ENCODE data around the gene SNRNP48. TPM values are rescaled to one million over a fixed set of nuclear protein-coding genes. Genes with fewer than 3 reads are reported as not detected.

The SNRNP48 gene
- total and polyA plus RNA-seq, 9 donors = 11.4 to 15.9 (median 12.7) TPM

DNA sequence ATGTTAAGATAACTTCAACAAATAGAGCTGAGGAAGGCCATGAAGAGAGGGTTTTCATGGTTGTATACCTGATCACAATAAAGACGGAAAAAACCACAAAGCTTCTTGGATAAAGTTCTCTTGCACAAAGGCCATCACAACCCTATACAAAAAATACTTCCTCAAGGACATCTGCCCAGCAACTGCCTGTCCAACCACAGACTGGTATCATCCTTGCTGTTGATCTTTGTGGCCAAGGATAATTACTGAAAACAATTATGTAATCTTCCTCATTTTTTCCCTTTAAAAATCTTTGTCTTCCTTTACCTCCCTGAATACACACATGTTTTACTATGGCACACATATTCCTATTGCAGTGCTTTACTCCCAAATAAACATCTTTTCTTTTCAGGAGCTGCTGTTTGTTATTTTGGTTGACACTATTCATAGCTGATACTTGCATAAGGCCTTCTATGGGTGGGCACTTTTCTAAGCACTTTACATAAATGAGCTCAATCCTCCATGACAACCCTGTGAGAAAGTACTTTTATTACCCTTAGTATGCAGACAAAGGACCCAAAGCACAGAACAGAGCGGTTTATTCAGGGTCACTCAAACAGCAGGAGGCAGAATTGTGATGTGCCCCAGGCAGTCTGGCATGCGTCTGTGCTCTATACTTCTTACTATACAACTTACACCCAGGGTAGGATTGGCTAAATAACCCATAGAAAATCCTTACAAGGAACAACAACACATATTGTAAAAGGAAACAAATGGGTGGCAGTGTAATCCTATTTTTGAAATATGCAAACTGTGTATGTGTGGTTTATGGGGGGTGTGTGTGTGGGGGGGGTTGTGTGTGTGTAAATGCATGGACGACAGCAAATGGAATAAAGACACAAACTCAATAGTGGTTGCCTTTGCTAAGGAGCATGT lies 35.1 kb downstream of the SNRNP48 start:
- no peaks in the 10 kb centered on the region for H3K27me3 ChIP-seq (ENCODE audit: control insufficient read depth, insufficient read depth, low read length)
- no peaks in the 10 kb centered on the region for H3K4me1 ChIP-seq (ENCODE audit: control insufficient read depth, insufficient read depth, low read length)
- no peaks in the 10 kb centered on the region for H3K9me3 ChIP-seq (replicated peaks; ENCODE audit: control insufficient read depth, low read depth, low read length)
- H3K36me3 ChIP-seq (ENCODE audit: control insufficient read depth, insufficient read depth, low read length) = no peaks in the 10 kb centered on the region
- no peak overlapping the region for H3K4me3 ChIP-seq (ENCODE audit: low read length)
- no peak for DNase-seq
- H3K27ac ChIP-seq (ENCODE audit: low read length) = no peak overlapping the region
- 29% methylated on average over 1 of the region's 4 CpGs for whole genome bisulfite sequencing (ENCODE audit: insufficient coverage)

DNA sequence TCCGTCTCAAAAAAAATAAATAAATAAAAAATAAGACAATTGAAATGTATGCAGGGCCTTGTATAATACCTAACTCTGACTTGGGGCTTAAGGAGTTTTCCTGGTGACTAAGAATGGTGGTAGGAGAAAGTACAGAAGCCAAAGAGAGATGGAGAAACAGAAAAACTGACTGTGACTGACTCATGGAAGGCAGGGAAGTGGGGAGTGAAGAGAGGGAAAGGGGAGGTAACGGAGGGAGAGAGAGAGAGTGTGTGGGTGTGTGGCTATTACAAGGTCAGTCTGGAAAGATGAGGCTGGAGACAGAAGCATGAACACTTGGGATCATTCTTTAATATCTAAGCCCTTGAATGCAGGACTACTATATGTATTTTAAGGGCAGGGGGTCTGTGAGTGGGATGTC lies 38.5 kb downstream of the SNRNP48 start:
- H3K4me1 ChIP-seq (ENCODE audit: control insufficient read depth, insufficient read depth, low read length) = no peaks in the 10 kb centered on the region
- H3K9me3 ChIP-seq (replicated peaks; ENCODE audit: control insufficient read depth, low read depth, low read length) = no peaks in the 10 kb centered on the region
- DNase-seq = peak; percentile 72
- H3K27me3 ChIP-seq (ENCODE audit: control insufficient read depth, insufficient read depth, low read length) = no peaks in the 10 kb centered on the region
- no peaks in the 10 kb centered on the region for H3K36me3 ChIP-seq (ENCODE audit: control insufficient read depth, insufficient read depth, low read length)
- 29% methylated on average over 1 of the region's 2 CpGs for WGBS (ENCODE audit: insufficient coverage)
- no peak overlapping the region for H3K4me3 ChIP-seq (ENCODE audit: low read length)
- H3K27ac ChIP-seq (ENCODE audit: low read length) = peak overlapping the region; percentile 76

DNA sequence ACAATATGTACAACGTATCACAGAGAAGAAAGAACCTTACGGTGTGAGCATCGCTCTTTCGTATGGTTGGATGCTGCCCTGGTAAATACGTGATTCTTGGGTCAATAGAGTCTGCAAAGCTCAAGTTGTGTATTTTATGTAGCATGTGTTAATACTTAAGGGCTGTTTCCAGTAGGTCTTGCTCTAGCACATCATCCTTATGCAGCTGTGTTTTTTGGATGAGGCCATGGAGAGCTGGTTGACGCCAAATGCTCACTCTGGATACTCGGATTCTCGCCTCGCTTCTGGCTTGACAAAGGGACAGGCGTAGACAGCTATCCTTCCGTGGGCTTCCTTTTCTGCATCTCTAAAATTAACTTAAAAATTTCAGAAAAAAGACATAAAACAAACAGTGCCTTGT lies 38.9 kb downstream of the SNRNP48 start:
- Histone ChIP-seq H3K36me3 (ENCODE audit: control insufficient read depth, insufficient read depth, low read length) (no peaks in the 10 kb centered on the region), H3K4me1 (ENCODE audit: control insufficient read depth, insufficient read depth, low read length) (no peaks in the 10 kb centered on the region), H3K27ac (ENCODE audit: low read length) (peak overlapping the region; percentile 76), H3K9me3 (replicated peaks; ENCODE audit: control insufficient read depth, low read depth, low read length) (no peaks in the 10 kb centered on the region), H3K4me3 (ENCODE audit: low read length) (no peak overlapping the region), H3K27me3 (ENCODE audit: control insufficient read depth, insufficient read depth, low read length) (no peaks in the 10 kb centered on the region)
- DNase-seq = peak; percentile 97
- 48% methylated on average over 3 of the region's 11 CpGs for whole genome bisulfite sequencing (ENCODE audit: insufficient coverage)

DNA sequence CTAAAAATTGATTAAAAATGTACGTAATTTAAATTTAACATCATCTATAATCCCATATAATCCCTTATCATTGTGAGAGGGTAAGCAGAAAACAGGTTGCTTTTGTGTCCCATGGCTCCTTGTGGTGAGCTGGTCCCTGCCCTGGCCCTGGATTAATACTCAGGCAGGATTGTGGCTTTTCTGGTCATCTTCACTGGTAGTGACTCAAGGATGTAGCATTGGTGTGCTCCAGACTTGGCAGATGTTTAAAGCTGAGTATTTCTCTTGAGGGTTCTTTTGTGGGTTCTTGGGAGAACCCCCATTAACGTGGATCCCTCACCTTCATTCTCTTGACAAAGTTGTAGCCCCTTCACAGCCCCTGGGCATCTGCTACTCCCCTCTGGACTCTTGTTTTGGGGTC lies 39.3 kb downstream of the SNRNP48 start:
- H3K27me3 ChIP-seq (ENCODE audit: control insufficient read depth, insufficient read depth, low read length) = no peaks in the 10 kb centered on the region
- H3K4me3 ChIP-seq (ENCODE audit: low read length) = no peak overlapping the region
- DNase-seq = no peak
- H3K36me3 ChIP-seq (ENCODE audit: control insufficient read depth, insufficient read depth, low read length) = no peaks in the 10 kb centered on the region
- no peak overlapping the region for H3K27ac ChIP-seq (ENCODE audit: low read length)
- H3K9me3 ChIP-seq (replicated peaks; ENCODE audit: control insufficient read depth, low read depth, low read length) = no peaks in the 10 kb centered on the region
- 40% methylated on average over 1 of the region's 2 CpGs for WGBS (ENCODE audit: insufficient coverage)
- H3K4me1 ChIP-seq (ENCODE audit: control insufficient read depth, insufficient read depth, low read length) = no peaks in the 10 kb centered on the region

DNA sequence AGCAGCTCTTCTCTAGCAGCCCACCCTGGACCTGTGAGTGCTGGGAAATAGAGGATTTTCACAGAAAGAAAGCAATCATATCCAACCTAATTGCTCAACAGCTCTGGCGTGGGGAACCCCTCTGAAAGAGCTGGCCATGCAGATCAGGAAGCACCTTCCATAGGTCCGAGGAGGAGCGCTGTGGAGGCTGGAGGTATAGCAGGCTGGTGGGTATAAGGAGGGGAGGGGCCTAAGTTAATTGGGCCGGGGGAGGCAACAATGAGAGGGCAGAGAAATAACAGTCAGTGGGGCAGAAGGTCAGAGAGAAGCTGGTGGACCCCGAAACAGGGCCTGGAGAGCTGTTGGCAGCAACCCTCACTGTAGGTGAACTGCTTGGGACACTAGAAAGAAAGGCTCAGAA lies 40.8 kb downstream of the SNRNP48 start:
- Histone ChIP-seq H3K4me1 (ENCODE audit: control insufficient read depth, insufficient read depth, low read length) (no peaks in the 10 kb centered on the region), H3K27me3 (ENCODE audit: control insufficient read depth, insufficient read depth, low read length) (no peaks in the 10 kb centered on the region), H3K9me3 (replicated peaks; ENCODE audit: control insufficient read depth, low read depth, low read length) (no peaks in the 10 kb centered on the region), H3K36me3 (ENCODE audit: control insufficient read depth, insufficient read depth, low read length) (no peaks in the 10 kb centered on the region), H3K4me3 (ENCODE audit: low read length) (no peak overlapping the region), H3K27ac (ENCODE audit: low read length) (no peak overlapping the region)
- no peak for DNase-seq
- 86% methylated on average over 5 of the region's 5 CpGs for WGBS (ENCODE audit: insufficient coverage)

DNA sequence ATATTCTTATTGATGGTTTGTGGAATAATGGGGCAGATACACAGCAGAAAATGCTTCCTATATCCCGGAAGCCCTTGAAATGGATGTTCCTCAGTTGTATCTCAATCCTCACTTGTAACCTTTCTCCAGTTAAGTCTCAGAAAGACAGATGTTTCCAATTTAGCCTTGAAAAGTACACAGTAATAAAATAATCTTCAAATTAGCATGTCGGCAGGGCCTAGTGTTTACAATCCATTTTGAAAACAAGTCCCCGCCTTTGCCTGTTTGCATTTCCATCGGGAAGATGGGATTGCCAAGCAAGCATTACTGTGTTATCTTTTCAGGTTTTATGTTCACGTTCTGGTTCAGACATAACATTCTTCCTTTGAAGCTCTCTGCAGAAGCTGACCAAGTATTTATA lies 41.5 kb downstream of the SNRNP48 start:
- peak; percentile 27 for DNase-seq
- 19% methylated on average over 3 of the region's 5 CpGs for WGBS (ENCODE audit: insufficient coverage)
- no peak overlapping the region for H3K4me3 ChIP-seq (ENCODE audit: low read length)
- H3K4me1 ChIP-seq (ENCODE audit: control insufficient read depth, insufficient read depth, low read length) = no peaks in the 10 kb centered on the region
- H3K27ac ChIP-seq (ENCODE audit: low read length) = no peak overlapping the region
- H3K9me3 ChIP-seq (replicated peaks; ENCODE audit: control insufficient read depth, low read depth, low read length) = no peaks in the 10 kb centered on the region
- H3K36me3 ChIP-seq (ENCODE audit: control insufficient read depth, insufficient read depth, low read length) = no peaks in the 10 kb centered on the region
- H3K27me3 ChIP-seq (ENCODE audit: control insufficient read depth, insufficient read depth, low read length) = no peaks in the 10 kb centered on the region

DNA sequence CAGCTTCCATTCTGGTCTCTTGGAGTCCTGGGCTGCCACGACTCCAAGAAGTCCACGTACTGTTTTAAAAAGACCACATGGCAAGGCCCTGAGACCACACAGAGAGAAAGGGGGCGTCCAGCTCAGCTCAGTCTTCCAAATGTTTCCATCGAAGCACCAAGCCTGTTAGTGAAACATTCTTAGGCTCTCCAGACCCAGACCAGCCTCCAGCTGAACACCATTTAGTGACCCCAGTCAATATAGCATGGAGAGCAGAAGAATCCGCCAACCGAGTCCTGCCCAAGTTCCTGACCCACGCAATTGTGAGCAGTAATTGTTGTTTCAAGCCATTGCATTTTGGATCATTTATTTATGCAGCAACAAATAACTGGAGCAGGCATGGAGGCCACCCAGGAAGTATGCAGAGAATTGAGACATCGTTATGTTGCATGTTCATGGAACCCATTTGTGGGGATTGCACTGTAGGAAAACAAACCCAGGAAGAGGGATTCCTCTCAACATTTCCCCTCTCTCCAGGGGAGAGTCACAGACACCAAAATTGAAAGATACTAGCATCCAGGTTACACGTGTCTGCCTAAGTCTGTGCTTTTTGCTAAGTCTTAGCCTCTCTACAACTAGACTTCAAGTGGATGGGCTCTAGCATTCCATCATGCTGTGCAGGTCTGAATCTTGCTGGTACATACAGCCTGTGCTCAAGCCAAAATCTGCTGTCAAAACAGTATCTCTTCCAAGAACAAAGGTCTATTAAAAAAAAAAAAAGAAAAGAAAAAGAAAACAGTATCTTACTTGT lies 42.7 kb downstream of the SNRNP48 start:
- no peak overlapping the region for H3K27ac ChIP-seq (ENCODE audit: low read length)
- WGBS (ENCODE audit: insufficient coverage) = 78% methylated on average over 8 of the region's 9 CpGs
- no peaks in the 10 kb centered on the region for H3K9me3 ChIP-seq (replicated peaks; ENCODE audit: control insufficient read depth, low read depth, low read length)
- no peak for DNase-seq
- no peaks in the 10 kb centered on the region for H3K4me1 ChIP-seq (ENCODE audit: control insufficient read depth, insufficient read depth, low read length)
- H3K36me3 ChIP-seq (ENCODE audit: control insufficient read depth, insufficient read depth, low read length) = no peaks in the 10 kb centered on the region
- no peaks in the 10 kb centered on the region for H3K27me3 ChIP-seq (ENCODE audit: control insufficient read depth, insufficient read depth, low read length)
- no peak overlapping the region for H3K4me3 ChIP-seq (ENCODE audit: low read length)

DNA sequence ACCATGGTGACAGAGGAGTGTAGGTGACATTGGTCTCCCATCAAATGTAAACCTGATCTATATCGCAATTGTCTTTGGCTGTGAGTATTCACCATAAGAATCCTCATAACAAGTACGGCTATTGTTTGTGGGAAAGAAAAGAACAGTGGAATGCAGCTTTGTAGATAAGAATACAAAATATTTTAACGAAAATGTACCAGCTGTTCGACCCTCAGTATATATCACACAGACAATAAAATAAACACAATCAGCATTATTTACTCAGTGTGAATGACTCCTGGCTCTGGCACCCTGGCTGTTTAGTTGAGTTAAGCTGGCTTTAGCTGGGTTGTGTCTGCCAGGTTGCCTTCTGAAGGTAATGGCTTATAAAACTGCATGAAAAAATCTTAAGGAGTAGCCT lies 43.4 kb downstream of the SNRNP48 start:
- Histone ChIP-seq H3K9me3 (replicated peaks; ENCODE audit: control insufficient read depth, low read depth, low read length) (no peaks in the 10 kb centered on the region), H3K36me3 (ENCODE audit: control insufficient read depth, insufficient read depth, low read length) (no peaks in the 10 kb centered on the region), H3K4me3 (ENCODE audit: low read length) (no peak overlapping the region), H3K27me3 (ENCODE audit: control insufficient read depth, insufficient read depth, low read length) (no peaks in the 10 kb centered on the region), H3K4me1 (ENCODE audit: control insufficient read depth, insufficient read depth, low read length) (no peaks in the 10 kb centered on the region), H3K27ac (ENCODE audit: low read length) (no peak overlapping the region)
- no CpG with 5 or more reads among the region's 4 CpGs for WGBS (ENCODE audit: insufficient coverage)
- no peak for DNase-seq

DNA sequence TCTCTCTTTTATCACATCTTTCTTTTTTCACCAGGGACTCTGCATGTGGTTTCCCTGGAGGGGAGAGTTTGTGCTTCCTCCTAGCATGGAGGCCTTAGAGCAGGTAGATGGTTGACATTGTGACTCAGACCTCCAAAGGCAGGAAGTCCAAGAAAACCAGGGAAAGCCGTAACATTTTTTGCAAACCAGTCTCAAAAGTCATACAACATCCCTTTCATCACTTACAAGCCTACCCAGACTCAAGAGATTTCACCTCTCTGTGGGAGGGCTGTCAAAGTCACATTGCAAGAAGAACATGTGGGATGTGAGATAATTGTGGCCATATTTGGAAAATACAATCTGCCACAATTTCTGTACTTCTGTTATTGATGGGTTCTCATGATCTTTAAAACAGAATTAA lies 46.2 kb downstream of the SNRNP48 start:
- Histone ChIP-seq H3K36me3 (ENCODE audit: control insufficient read depth, insufficient read depth, low read length) (no peaks in the 10 kb centered on the region), H3K27me3 (ENCODE audit: control insufficient read depth, insufficient read depth, low read length) (no peaks in the 10 kb centered on the region), H3K4me1 (ENCODE audit: control insufficient read depth, insufficient read depth, low read length) (no peaks in the 10 kb centered on the region), H3K27ac (ENCODE audit: low read length) (no peak overlapping the region), H3K9me3 (replicated peaks; ENCODE audit: control insufficient read depth, low read depth, low read length) (no peaks in the 10 kb centered on the region), H3K4me3 (ENCODE audit: low read length) (no peak overlapping the region)
- DNase-seq = no peak
- no CpG with 5 or more reads among the region's 1 CpG for WGBS (ENCODE audit: insufficient coverage)

DNA sequence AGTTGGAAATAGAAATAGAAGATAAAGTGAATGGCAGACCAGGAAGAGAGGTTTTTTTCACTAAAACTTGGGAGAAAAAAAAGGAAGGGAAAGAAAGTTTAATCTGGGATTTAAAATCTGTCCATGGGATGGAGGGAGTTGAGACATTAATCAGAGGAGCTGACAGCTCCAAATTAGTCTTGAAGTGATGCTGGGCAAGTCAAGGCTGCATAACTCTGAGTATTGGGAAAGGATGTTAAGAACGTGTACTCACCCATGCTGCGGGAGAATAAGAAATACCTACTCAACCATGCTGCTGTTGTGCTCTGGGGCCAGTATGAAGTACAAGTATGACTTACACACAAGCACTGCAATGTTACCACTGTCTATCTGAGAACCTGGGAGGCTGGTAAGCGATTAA lies 47.5 kb downstream of the SNRNP48 start:
- no peak overlapping the region for H3K4me3 ChIP-seq (ENCODE audit: low read length)
- DNase-seq = no peak
- WGBS (ENCODE audit: insufficient coverage) = no CpG with 5 or more reads among the region's 3 CpGs

More for the DNA sequence above, 47.5 kb downstream of the SNRNP48 start:
- H3K4me1 ChIP-seq (ENCODE audit: control insufficient read depth, insufficient read depth, low read length) = no peaks in the 10 kb centered on the region
- H3K9me3 ChIP-seq (replicated peaks; ENCODE audit: control insufficient read depth, low read depth, low read length) = no peaks in the 10 kb centered on the region
- H3K27ac ChIP-seq (ENCODE audit: low read length) = no peak overlapping the region
- H3K27me3 ChIP-seq (ENCODE audit: control insufficient read depth, insufficient read depth, low read length) = no peaks in the 10 kb centered on the region
- no peaks in the 10 kb centered on the region for H3K36me3 ChIP-seq (ENCODE audit: control insufficient read depth, insufficient read depth, low read length)

Measured in muscle of leg (tissue), 11 donors.